Frontal cortex (tissue), 4 donors: ENCODE results near the gene SLFN12L. TPM values are rescaled to one million over a fixed set of nuclear protein-coding genes. Genes with fewer than 3 reads are reported as not detected.
A peak's percentile ranks its signal among the peaks of the same experiment; 100 is the strongest.
"Not testable (repeated sequence)": the region's sequence is repeated elsewhere in the genome, so short reads cannot be mapped to it uniquely, and the experiment has no call there.

ENCODE experiments used
- DNase-seq, 2 donors: peaks; one replicate each; pipeline ENCODE4 v3.0.0; 2012; ENCODE audit warnings: low spot score in 2 of 2
- FAIRE-seq: peaks from 2 replicates; lab custom pipeline; 2012; peaks lifted over from hg19 to GRCh38; lab: Jason Lieb, UNC
- total RNA-seq: library from RNA; depleted of rRNA; stranded (reverse); fragments of >200 nt; gene quantifications from one replicate; pipeline ENCODE4 v1.2.3, GENCODE V29; 2014
- donor health status: control.
- donor health status: control.
- donor health status: control.

Gene SLFN12L
- 0.41 TPM for total RNA-seq

DNA sequence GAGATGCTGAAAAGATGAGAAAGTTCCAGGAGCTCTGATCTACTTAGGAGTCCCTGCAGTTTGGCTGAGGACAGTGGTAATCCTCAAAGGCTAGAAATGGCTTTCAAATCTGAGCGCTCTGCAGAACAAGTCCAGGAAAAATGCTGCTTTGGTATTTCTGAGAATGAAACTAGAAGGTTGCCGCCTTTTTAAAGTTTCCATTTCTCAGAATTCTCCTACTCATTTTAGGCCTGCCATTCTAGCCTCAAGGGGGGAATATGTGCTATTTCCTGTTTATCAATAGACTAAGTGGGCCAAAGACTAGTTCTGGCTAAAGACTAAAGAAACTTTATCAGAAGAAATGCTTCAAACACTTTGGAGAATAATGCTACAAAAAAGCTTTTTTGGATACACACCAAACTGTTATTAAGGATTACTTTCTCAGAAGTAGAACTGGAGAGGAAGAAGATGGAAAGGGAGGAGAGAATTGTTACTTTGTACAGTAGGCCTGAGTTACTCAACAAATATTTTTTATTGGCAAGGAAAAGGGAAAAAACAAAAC is at the start of gene SLFN12L:
SLFN12L (minus strand) TSS at position 78 of the 541 bp plus-strand sequence. CDS start 15,314 bp downstream, outside the sequence.
- FAIRE-seq: no peak
- no peak for DNase-seq

DNA sequence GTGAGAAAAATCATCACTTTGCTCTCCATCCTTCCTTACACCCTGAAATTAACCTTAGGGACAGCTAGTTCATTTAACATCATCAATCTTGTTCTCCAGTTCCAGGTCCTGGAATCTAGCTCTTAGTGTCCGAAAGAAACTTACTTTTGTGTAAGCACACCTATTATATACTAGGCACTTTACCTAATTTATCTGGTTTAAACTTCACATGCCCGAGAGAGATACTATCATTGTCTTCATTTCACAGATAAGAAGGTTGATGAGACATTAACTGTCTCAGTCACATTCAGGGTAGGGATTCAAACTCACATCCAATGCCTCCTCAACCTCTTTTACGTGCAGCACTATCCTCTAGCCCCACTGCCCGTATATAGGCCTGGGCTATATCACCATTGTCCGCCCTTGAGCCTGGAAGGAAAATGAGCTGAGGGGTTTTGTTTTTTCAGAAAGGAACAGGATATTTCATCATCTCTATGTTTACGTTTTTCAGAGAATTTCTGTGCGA is 49.1 kb upstream of the SLFN12L start:
- FAIRE-seq (no peak), DNase-seq (no peak)

DNA sequence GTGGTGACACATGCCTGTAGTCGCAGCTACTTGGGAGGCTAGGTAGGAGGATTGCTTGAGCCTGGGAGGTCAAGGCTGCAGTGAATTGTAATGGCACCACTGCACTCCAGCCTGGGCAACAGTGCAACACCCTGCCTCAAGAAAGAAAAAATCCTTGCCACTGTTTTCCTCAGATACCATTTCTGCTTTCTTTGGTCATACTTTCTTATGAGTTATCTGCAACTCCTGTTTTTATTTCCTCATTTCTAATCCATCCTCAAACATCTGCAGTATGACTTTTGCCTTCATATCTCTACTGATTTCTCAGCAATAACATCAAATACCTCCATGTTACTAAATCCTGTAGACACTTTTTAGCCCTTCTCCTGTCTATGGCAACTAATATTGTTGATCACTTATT is 46.6 kb upstream of the SLFN12L start:
- no peak for DNase-seq
- FAIRE-seq: no peak

DNA sequence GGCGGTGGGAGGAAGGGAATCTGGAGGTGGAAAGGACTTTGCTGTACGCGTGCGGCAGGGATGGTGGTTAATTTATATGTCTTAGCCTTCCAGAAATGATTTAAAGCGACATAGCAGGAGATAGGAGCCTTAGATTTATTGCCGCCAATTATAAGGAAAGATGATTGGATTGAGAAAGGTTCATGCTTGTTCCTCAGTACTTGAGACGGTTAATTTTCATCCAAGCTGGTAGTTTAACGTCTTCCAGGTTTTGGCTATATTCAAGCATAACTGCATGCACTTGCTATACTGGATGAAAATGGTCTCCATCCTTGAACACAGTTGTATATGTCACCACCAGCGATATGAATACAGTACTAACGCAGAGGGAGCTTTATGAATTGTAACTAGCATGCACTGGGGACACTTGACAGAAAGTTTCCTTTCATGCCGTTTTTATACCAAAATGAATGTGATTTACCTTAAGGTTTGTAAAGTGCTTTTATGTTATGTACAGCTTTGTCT is 41.5 kb upstream of the SLFN12L start:
- DNase-seq (no peak), FAIRE-seq (no peak)

DNA sequence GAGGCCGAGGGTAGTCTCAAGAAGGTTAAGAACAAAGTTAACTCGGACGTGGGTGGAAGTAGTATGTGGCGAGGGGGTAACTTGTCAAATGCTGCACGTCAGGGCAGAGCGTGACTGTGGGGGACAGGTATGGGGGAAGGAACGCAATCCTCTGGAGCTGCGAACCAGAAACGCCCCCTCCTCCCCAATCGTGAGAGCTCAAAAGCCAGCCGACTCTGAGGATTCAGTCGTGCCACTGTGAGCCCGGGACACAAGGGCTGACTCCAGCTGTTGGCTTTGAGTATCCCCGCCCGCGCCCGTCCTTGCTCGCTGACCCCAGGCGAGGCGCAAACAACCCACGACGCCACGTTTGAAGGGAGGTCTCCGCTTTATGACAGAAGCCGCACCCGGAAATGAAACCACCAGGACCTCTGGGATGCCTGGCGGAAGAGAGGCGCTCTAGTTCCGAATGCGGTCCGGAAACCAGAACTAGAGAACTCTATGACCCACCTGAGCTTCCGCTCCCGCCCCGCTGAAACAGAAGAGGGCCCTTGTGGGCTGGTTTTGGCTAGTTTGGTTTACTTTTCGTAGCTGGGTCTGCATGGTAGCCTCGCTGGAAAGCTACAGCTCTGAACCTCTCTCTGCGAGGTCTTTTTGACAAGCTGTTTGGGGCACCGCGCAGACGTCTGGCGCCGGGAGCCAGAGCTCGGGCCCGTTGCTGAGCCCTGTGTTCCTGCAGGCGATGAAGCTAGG is 40.9 kb upstream of the SLFN12L start, which contains the start of gene PEX12:
PEX12 (minus strand) TSS at position 375 of the 732 bp plus-strand sequence. CDS start 550 bp downstream, outside the sequence.
- FAIRE-seq: no peak
- peak; percentile 60 to 87 for DNase-seq

DNA sequence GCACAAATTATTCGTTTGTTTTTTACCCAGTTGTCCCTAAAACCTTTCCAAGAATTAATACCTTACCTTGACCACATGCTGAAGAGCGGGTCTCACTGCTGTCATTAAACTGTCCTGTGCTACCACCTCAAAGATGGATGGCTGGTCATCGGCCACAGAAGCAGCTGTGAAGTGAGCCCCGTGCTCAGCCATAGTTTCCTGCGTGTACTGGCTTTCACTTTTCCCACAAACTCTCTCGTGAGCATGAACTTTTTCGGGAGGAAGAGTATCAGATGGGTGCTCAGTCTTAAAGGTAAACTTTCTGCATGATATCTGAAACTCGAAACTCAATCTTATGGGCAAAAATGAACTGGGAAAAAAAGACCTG is 40.3 kb upstream of the SLFN12L start:
- FAIRE-seq (no peak), DNase-seq (no peak)

DNA sequence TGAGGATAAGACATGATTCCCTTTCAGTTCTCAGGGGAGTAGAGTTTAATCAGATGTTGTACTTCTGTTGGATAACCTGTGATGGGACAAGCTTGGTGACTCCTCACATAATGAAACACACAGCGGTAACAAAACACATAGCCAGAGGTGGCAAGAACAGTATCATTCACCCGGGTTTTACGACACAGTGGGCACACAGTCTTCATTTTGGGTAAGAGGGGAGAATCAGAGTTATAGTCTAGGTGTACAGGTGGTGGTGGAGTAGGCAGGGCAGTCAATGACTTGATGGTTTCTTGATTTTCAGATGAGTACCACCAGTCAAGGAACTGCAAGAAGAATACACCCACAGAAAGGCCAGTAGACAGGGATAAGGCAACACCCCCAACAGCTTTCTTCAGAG is 38.3 kb upstream of the SLFN12L start:
- no peak for DNase-seq
- FAIRE-seq: no peak

DNA sequence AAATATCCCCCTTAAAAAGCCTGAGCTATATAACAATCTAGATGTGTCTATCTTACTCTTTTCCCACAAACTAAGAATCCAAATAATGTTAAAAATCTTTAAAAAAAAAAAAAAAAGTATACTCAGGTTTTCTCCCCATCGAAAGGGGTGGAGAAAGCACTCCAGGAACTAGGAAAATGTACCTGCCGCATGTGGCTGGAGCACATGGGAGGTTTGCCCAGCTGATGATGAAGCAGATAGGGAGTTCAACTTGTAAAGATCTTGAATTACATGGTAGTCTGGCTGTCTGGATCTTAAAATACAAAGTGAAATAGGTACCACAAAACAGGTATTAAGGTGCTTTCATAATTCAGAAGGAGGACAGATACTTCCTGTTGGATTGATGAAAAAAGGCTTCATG is 31.9 kb upstream of the SLFN12L start:
- no peak for DNase-seq
- FAIRE-seq: no peak

DNA sequence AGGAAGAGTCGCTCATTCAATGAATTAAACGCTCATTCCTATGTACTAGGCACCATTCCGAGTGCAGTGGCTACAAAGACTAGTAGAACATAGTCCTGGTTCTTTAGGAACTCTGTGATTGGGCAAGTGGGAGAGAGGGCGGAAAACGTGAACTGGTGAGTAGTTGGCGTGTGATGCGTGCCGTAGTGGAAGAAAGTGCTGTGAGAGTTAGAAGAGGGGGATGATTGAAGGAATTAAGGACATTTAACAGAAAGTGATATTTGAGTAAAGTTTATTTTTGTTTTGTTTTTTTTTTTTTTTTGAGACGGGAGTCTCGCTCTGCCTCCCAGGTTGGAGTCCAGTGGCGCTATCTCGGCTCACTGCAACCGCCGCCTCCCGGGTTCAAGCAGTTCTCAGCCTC is 31.1 kb upstream of the SLFN12L start:
- FAIRE-seq: no peak
- DNase-seq: no peak

DNA sequence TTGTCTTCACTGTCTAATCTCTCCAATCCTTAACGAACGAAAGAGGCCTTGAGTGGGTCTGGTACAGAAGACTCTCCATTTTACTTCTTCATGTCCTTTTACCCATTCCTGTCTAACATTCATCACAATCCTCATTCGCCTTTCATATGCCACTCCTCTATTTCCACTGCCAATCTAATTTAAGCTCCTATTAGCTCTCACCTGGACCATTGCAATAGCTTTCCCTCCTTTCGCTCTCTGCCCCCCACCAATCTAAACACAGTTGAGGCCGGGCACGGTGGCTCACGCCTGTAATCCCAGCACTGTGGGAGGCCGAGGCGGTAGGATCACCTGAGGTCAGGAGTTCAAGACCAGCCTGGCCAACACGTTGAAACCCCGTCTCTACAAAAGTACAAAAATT is 29.5 kb upstream of the SLFN12L start:
- no peak for DNase-seq
- FAIRE-seq: no peak

DNA sequence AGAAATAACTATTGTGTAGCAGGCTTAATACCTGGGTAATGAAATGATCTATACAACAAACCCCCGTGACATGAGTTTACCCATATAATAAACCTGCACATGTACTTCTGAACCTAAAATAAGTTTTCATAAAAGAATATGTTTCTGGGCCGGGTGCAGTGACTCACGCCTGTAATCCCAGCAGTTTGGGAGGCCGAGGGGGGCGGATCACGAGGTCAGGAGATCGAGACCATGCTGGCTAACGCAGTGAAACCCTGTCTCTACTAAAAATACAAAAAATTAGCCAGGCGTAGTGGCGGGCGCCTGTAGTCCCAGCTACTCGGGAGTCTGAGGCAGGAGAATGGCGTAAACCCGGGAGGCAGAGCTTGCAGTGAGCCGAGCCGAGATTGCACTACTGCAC is 25.7 kb upstream of the SLFN12L start:
- not testable (repeated sequence) for FAIRE-seq, DNase-seq

DNA sequence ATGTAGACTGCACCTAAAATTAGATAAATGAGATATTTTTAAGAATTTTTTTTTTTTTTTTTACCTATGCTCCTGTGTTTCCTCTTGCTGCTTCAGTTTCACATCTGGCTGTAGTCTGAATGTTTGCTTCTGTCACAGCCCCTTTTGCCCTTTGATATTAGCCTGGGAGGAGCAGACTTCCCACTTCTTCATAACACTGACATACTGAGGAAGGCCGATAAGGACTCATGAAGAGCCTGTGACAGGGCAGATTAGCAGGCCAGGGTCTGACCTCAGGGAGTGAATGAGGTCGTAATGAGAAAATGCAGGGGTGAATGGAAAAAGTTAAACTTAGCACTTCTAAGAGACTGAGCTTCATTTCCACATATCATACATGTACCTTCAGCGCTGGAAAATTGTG is 23.2 kb upstream of the SLFN12L start, which contains the start of gene SLFN14:
SLFN14 (minus strand) TSS at position 117 of the 400 bp plus-strand sequence. CDS start 2,757 bp downstream, outside the sequence.
- FAIRE-seq: no peak
- no peak for DNase-seq

DNA sequence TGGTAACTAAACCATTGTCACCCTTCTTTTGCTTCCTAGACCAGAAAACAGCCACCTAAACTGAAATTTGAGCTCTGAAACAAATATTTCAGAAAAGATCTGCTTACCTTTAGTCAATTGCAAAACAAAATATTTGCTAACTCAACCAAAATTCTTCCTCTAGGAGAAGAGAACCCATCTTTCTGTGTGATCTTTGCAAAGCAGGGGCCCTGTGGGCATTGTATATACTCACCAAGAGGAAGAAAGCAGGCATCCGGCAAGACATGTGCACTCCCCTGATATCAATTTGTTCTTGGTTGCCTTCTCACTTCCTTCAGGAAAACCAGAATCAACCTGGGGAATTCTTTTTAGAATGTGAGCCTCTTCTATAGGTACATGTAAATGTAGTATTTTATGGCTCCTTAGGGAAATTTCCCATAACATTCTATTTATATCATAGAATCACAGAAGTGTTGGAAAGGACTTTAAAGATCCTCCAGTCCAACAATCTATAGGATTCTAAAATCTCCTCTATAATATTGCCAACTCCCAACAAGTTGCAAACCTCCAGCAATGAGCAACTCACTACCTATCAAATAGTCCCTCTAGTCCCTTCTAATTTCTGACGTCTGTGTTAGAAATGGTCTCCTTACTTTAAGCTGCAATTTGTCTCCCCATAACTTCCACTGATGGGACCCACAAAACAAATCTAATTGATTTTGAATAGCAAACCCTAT is 22.2 kb upstream of the SLFN12L start:
- no peak for DNase-seq
- FAIRE-seq: no peak

DNA sequence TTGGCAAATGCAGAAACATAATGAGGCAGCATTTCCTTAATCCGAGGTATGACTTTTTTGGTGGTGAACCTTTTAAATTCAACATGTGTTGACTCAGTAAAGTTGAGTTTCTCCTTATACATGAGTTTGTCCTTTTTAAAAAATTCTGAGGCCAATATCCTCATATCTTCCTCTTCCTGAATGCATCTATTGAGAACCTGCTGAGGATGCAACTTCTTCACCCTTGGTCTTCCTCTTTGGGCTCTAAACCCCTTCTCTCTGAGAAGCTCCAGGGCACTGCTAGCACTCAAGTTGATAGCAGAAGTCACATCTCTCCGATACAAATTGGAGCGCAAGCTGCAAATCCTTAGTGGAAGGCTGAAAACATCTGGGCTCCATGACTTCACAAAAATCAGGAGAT is 19.9 kb upstream of the SLFN12L start:
- FAIRE-seq (no peak), DNase-seq (no peak)

DNA sequence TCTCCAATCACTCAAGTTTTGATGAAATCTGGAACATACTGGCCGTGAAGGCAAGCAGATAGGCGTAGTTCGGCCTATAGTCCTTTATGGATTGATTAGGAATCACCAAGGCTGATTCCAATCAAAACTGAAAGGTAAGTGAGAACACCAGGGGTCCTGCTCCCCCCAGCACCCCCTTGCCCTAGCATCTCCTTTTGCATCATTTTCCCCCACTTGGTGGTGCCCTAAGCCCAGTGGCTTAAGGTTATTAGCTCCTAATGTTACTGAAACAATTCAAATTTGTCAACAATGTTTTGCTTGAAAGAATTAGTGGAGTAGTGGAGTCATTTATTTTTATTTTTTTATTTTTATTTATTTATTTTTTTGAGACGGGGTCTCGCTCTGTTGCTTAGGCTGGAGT is 18.2 kb upstream of the SLFN12L start:
- no peak for FAIRE-seq
- no peak for DNase-seq

DNA sequence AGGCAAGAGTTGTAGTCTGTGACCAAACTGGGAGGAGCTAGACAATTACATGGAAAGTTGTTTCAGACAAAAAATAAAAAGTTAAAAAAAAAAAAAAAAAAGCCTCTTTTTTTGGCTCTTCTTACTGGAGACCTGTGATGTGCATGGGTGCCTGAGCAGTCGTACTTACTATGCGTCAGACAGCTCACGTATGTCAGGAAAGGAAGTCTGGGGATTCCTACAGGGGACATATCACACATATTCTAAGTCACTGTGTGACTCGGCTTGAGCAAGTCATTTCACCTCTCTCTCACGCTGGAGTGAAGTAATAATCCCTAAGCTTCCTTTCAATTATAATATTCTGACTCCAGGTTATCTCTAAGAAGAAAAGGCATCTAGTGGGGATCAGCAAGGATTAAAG is 17.2 kb upstream of the SLFN12L start:
- FAIRE-seq (no peak), DNase-seq (no peak)

DNA sequence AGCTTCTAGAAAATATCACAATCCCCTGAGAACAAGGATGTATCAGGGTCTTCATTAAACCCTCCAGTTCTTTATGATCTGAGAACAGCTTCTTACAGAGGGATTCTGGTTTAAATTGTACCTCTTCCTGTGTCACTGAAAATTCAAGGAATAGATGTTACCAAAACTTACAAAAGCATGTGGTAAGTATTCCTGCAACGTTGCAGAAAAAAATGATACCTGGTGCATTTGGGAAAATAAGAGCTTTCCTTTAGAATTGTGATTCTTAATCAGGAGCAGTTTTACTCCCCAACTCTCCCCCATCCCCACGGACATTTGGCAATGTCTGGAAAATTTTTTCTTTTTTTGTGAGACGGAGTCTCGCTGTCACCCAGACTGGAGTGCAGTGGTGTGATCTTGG is 15.8 kb upstream of the SLFN12L start:
- DNase-seq (no peak), FAIRE-seq (no peak)

DNA sequence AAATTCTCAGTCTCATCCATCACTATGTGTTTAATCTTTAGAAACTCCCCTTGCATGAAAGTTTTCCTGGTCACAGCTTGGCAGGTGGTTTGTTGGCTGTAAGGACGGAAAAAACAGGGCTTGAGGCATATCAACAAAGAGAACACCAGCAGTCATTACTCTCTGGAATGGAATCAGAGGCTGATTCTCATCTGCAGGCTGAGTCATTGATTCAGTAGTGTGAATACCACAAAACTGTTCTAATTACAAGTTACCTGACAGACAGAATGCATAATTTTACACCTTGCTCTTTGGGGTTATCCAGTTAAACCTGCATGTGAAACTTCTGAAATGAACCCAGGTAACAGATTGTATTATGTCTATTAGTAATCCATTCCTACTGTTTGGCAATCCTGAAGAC is 11.5 kb upstream of the SLFN12L start:
- FAIRE-seq (no peak), DNase-seq (no peak)

DNA sequence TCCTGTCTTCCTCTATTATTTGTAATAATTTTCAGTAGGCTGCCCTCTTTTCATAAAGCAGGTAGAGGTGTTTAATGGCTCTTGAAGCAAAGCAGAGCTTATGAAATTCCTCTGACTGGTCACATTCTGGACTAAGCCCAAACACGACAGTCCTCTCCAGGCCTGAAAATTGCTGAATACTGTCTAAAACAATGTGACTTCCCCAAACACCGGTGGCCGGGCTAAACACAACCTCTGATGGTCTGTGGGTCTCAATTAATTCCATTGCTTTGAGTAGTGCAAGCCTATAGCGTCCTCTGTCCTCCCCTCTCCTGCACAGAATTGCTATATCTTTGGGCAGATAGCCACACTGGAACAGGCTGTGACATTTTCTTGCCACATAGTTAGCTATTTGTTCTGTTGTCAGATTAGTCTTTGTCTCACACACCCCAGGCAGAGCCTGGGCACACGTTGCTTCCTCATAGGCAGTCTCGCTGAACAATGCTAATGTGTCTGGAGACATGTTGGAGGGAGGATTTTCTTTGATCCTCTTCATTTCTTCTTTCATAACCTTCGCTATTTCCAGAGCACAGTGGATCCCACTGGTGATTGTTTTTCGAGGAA is 10.8 kb upstream of the SLFN12L start:
- DNase-seq (no peak), FAIRE-seq (no peak)

DNA sequence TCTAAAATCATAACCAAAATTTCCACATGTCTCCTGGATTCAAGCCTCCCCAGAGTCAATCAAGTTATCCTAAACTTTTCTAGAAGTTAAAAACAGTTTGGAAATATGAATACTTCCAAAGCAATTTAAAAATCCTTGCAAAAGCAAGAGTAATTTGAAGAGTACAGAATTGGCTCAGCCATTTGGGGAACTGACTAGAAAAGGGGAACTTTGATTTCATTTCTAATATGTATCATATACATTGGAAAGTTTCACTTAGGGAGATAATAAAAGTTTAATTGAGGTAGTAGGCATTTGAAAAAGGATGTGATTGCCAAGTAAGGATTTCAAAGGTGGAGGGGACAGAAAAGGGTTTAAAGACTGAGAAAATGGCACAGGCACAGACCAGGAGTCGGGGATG is 9.0 kb upstream of the SLFN12L start:
- FAIRE-seq (no peak), DNase-seq (no peak)
